Effector memory CD4-positive, alpha-beta T cell (primary cell): ENCODE results near the gene SEMA4C.

Experiments
- DNase-seq, 3 donors: peaks; one replicate each; pipeline ENCODE4 v3.0.0-alpha.2; 2020
- H3K27ac ChIP-seq: 2 replicates; pipeline ENCODE4 v1.7.0; 2013; ENCODE audit warnings: mild to moderate bottlenecking, low read length, moderate library complexity; ENCODE audit not compliant: insufficient read depth, poor library complexity, severe bottlenecking
- H3K27me3 ChIP-seq: replicated peaks from 2 replicates; pipeline ENCODE4 v1.7.0; 2013; ENCODE audit warnings: mild to moderate bottlenecking, low read length; ENCODE audit not compliant: insufficient read depth, control insufficient read depth, poor library complexity, severe bottlenecking
- H3K36me3 ChIP-seq: 2 replicates; pipeline ENCODE4 v1.7.0; 2013; ENCODE audit warnings: mild to moderate bottlenecking, low read length, moderate library complexity; ENCODE audit not compliant: control insufficient read depth, insufficient read depth
- H3K4me1 ChIP-seq: 2 replicates; pipeline ENCODE4 v1.7.0; 2013; ENCODE audit warnings: low read length, mild to moderate bottlenecking; ENCODE audit not compliant: control insufficient read depth, insufficient read depth, poor library complexity, severe bottlenecking
- H3K4me3 ChIP-seq: 2 replicates; pipeline ENCODE4 v1.7.0; 2013; ENCODE audit warnings: low read length, low read depth, mild to moderate bottlenecking; ENCODE audit not compliant: insufficient read depth, poor library complexity, severe bottlenecking
- H3K9me3 ChIP-seq: 2 replicates; pipeline ENCODE4 v1.7.0; 2013; ENCODE audit warnings: mild to moderate bottlenecking, low read length, moderate library complexity; ENCODE audit not compliant: control insufficient read depth

The SEMA4C gene

GRCh38 chr2:96809951-96810782 lies 59.7 kb downstream of the SEMA4C start:
- no peak for DNase-seq
- no peak overlapping the region for H3K4me3 ChIP-seq

More at GRCh38 chr2:96809951-96810782, 59.7 kb downstream of the SEMA4C start:
- peaks cover 12% of the 10 kb centered on the region for H3K4me1 ChIP-seq
- no peak overlapping the region for H3K27ac ChIP-seq
- no peaks in the 10 kb centered on the region for H3K27me3 ChIP-seq
- H3K36me3 ChIP-seq, result peaks cover 9% of the 10 kb centered on the region
- H3K9me3 ChIP-seq, result no peaks in the 10 kb centered on the region
